Measurements from ENCODE around the gene EXD3. TPM values are rescaled to one million over a fixed set of nuclear protein-coding genes. Genes with fewer than 3 reads are reported as not detected.

Gene EXD3
- total RNA-seq, 5 donors from 2014 or later (not counting 1 experiment from before 2014, with no cell fraction given), result 18.5 to 43.8 (median 38.0) TPM

DNA sequence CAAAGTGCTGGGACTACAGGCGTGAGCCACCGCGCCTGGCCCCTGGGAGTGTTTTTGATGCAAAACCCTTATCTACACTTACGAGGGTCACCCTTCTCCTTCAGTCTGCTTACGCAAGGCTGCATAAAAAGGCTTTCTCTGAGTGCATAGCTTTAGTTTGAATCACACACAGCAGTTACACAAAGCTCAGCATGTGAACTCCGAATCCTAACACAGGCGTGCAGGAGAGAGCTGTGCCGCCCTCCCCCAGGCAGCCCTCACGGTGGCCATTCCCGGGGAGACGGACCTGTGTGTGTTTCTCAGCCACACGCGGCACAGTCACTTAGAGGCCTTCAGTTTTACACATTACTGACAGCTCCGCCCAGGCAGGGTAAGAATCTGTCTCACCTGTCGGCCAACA lies 26.7 kb downstream of the EXD3 start:
- ATAC-seq (replicated peaks in 1 of 4), result no peak
- CTCF ChIA-PET, result no interaction called here
- no peaks in the 10 kb centered on the region for H3K9me3 ChIP-seq
- H3K27ac ChIP-seq (ENCODE audit: low read length), result no peak overlapping the region
- H3K27ac Mint-ChIP-seq, result no peak overlapping the region
- H3K4me3 ChIP-seq (ENCODE audit: control insufficient read depth in 1 of 2, extremely low read depth in 1 of 2, low read length in 1 of 2), result no peak overlapping the region
- no peak overlapping the region for H3K4me3 Mint-ChIP-seq
- H3K9me3 Mint-ChIP-seq, result no peaks in the 10 kb centered on the region
- H3K36me3 Mint-ChIP-seq, result peaks cover 13% of the 10 kb centered on the region
- H3K4me1 Mint-ChIP-seq, result peaks cover 0 to 16% (median 1%) of the 10 kb centered on the region in 3 donors
- no peak for DNase-seq
- no peaks in the 10 kb centered on the region for H3K27me3 Mint-ChIP-seq
- peaks cover 0 to 2% of the 10 kb centered on the region in 2 experiments for H3K4me1 ChIP-seq (ENCODE audit: control insufficient read depth in 1 of 2, extremely low read depth in 1 of 2, insufficient read depth in 2 of 2, low read length in 2 of 2)
- POLR2A ChIA-PET, result no interaction called here
- H3K27me3 ChIP-seq (replicated peaks in 1 of 2; ENCODE audit: control insufficient read depth in 2 of 2, extremely low read depth in 1 of 2, insufficient read depth in 2 of 2, low read length in 1 of 2), result no peaks in the 10 kb centered on the region
- no peaks in the 10 kb centered on the region for H3K36me3 ChIP-seq (ENCODE audit: control insufficient read depth in 2 of 2, extremely low read depth in 1 of 2, insufficient read depth in 1 of 2, low read length in 1 of 2)
- WGBS (ENCODE audit: insufficient coverage), result 96% methylated on average over 9 of the region's 15 CpGs

DNA sequence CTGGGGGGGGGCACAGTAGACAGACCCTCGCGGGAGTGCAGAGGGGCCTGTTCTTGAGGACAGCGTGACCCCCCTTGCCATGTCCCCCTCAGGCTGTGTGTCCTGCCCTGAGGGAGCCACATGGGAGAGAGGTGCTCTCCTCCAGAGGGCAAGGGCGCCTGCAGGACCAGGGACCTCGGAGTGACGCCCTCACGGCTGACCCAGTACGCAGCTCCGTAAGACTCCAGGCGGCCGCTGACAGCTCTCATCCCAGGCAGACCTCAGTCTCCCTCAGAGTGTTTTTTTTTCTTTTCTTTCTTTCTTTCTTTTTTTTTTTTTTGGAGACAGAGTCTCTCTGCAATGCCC lies 27.3 kb downstream of the EXD3 start:
- WGBS (ENCODE audit: insufficient coverage), result 100% methylated on average over 2 of the region's 11 CpGs
- CTCF ChIA-PET, result no interaction called here
- POLR2A ChIA-PET, result no interaction called here
- DNase-seq, result no peak
- Mint-ChIP-seq H3K27me3 (no peaks in the 10 kb centered on the region), H3K9me3 (no peaks in the 10 kb centered on the region), H3K4me3 (no peak overlapping the region), H3K27ac (no peak overlapping the region), H3K4me1 (peaks cover 0 to 16% (median 1%) of the 10 kb centered on the region in 3 donors), H3K36me3 (peaks cover 13% of the 10 kb centered on the region)
- Histone ChIP-seq H3K27me3 (replicated peaks in 1 of 2; ENCODE audit: control insufficient read depth in 2 of 2, extremely low read depth in 1 of 2, insufficient read depth in 2 of 2, low read length in 1 of 2) (no peaks in the 10 kb centered on the region), H3K9me3 (no peaks in the 10 kb centered on the region), H3K27ac (ENCODE audit: low read length) (no peak overlapping the region), H3K4me3 (ENCODE audit: control insufficient read depth in 1 of 2, extremely low read depth in 1 of 2, low read length in 1 of 2) (no peak overlapping the region), H3K4me1 (ENCODE audit: control insufficient read depth in 1 of 2, extremely low read depth in 1 of 2, insufficient read depth in 2 of 2, low read length in 2 of 2) (peaks cover 0 to 2% of the 10 kb centered on the region in 2 experiments), H3K36me3 (ENCODE audit: control insufficient read depth in 2 of 2, extremely low read depth in 1 of 2, insufficient read depth in 1 of 2, low read length in 1 of 2) (no peaks in the 10 kb centered on the region)
- ATAC-seq (replicated peaks in 1 of 4), result no peak

- Mint-ChIP-seq H3K36me3 (peaks cover 10% of the 10 kb centered on the region), H3K27ac (no peak overlapping the region), H3K27me3 (no peaks in the 10 kb centered on the region), H3K9me3 (no peaks in the 10 kb centered on the region), H3K4me3 (no peak overlapping the region), H3K4me1 (peaks cover 0 to 16% (median 5%) of the 10 kb centered on the region in 3 donors)
- Histone ChIP-seq H3K4me1 (ENCODE audit: control insufficient read depth in 1 of 2, extremely low read depth in 1 of 2, insufficient read depth in 2 of 2, low read length in 2 of 2) (peaks cover 0 to 2% of the 10 kb centered on the region in 2 experiments), H3K27me3 (replicated peaks in 1 of 2; ENCODE audit: control insufficient read depth in 2 of 2, extremely low read depth in 1 of 2, insufficient read depth in 2 of 2, low read length in 1 of 2) (no peaks in the 10 kb centered on the region), H3K9me3 (no peaks in the 10 kb centered on the region), H3K27ac (ENCODE audit: low read length) (no peak overlapping the region), H3K36me3 (ENCODE audit: control insufficient read depth in 2 of 2, extremely low read depth in 1 of 2, insufficient read depth in 1 of 2, low read length in 1 of 2) (no peaks in the 10 kb centered on the region), H3K4me3 (ENCODE audit: control insufficient read depth in 1 of 2, extremely low read depth in 1 of 2, low read length in 1 of 2) (no peak overlapping the region)
- WGBS (ENCODE audit: insufficient coverage), result 94% methylated on average over 30 of the region's 36 CpGs
- DNase-seq (no peak), ATAC-seq (replicated peaks in 1 of 4) (no peak)
- ChIA-PET POLR2A (no interaction called here), CTCF (no interaction called here)
Measured at GRCh38 chr9:137394866-137395665, 27.9 kb downstream of the EXD3 start.

DNA sequence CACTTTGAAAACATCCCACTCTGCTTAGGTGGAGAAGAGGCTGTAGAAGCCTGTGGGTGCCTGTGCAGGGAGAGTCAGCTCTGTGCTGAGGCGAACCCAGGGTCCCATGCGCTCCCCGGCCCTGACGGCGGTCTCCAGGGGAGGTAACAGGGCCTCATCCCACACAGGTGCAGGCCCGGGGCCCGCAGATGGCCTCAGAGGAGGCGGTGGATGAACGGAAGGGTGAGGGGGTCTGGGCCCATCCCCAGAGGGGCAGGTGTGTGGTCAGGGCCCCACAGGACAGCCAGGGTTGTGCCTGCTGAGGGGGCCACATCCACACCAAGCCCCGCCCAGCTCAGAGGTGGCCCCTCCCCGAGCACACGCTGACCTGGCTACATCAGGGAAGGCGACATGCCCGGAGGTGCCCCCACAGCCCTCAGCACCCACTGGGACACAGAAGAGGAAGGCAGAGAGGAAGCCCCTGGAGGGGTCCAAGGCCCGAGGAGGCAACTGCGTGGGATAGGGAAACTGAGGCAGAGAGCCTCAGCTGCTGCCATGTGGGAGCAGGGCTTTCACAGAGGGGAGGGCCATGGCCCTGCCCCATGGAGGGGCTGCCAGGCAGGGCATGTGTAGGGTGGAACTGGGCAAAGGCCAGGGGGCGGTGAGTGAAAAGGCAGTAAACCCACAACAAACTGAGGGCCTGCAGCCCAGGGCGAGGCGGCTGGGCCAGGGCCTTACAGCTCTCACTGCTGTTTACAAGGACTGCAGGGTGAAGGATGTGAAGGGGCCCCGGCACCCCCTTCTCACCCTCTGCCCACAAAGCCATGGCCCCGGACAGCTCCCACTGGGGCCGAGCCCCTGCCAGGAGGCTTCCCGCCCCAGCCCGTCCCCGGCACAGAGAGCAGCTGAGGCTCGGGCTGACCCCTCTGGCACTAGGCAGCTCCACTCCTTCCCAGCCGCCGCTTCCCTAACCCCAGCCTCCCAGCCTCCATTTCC lies 29.5 kb downstream of the EXD3 start:
- WGBS (ENCODE audit: insufficient coverage), result 97% methylated on average over 19 of the region's 28 CpGs
- no peak overlapping the region for H3K27ac Mint-ChIP-seq
- no peaks in the 10 kb centered on the region for H3K36me3 ChIP-seq (ENCODE audit: control insufficient read depth in 2 of 2, extremely low read depth in 1 of 2, insufficient read depth in 1 of 2, low read length in 1 of 2)
- H3K9me3 ChIP-seq, result no peaks in the 10 kb centered on the region
- H3K4me3 Mint-ChIP-seq, result no peak overlapping the region
- CTCF ChIA-PET, result interaction anchor here in 1 of 2 donors (0.6 kb wide), 1 partner anchor 10 kb away, joined by 3 read pairs; no protein-coding TSS in a partner anchor
- no peak overlapping the region for H3K4me3 ChIP-seq (ENCODE audit: control insufficient read depth in 1 of 2, extremely low read depth in 1 of 2, low read length in 1 of 2)
- H3K27ac ChIP-seq (ENCODE audit: low read length), result no peak overlapping the region
- no peaks in the 10 kb centered on the region for H3K9me3 Mint-ChIP-seq
- H3K27me3 Mint-ChIP-seq, result no peaks in the 10 kb centered on the region
- POLR2A ChIA-PET, result no interaction called here
- no peaks in the 10 kb centered on the region for H3K27me3 ChIP-seq (replicated peaks in 1 of 2; ENCODE audit: control insufficient read depth in 2 of 2, extremely low read depth in 1 of 2, insufficient read depth in 2 of 2, low read length in 1 of 2)
- peaks cover 0 to 7% of the 10 kb centered on the region in 2 experiments for H3K4me1 ChIP-seq (ENCODE audit: control insufficient read depth in 1 of 2, extremely low read depth in 1 of 2, insufficient read depth in 2 of 2, low read length in 2 of 2)
- peaks cover 0 to 12% (median 5%) of the 10 kb centered on the region in 3 donors for H3K4me1 Mint-ChIP-seq
- H3K36me3 Mint-ChIP-seq, result peaks cover 8% of the 10 kb centered on the region
- DNase-seq (no peak), ATAC-seq (replicated peaks in 1 of 4) (no peak)

DNA sequence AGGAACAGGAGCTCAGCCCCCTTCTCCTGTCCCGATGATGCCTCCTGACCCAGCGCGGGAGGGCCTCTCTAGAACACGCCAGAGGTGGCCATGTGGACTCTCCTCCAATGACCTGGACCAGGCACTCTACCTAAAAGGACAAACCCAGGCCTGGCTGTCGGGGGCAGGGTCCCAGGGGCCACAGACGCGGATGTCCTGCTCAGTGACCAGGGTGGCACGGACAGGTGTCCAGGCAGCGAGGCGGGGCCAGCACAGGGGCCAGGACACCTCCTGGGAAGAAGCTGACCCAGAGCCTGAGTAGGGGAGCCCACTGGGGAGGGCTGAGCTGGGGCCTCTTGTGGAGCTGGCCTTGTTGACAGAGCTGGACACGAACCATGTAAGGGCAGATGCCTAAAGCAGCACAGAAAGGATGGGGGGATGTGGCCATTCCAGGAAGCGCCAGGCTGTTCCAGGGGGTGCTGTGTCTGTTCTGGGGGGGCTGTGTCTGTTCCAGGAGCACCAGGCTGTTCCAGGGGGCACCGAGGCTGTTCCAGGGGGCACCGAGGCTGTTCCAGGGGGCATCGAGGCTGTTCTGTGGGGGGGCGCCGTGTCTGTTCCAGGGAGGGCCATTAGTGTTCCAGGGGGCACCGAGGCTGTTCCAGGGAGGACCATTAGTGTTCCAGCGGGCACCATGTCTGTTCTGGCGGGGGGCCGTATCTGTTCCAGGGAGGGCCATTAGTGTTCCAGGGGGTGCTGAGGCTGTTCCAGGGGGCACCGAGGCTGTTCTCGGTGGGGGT lies 30.5 kb downstream of the EXD3 start:
- Mint-ChIP-seq H3K27me3 (no peaks in the 10 kb centered on the region), H3K36me3 (peaks cover 5% of the 10 kb centered on the region), H3K9me3 (no peaks in the 10 kb centered on the region), H3K4me1 (peaks cover 5 to 13% (median 7%) of the 10 kb centered on the region in 3 donors), H3K4me3 (no peak overlapping the region), H3K27ac (no peak overlapping the region)
- no peak for ATAC-seq (replicated peaks in 1 of 4)
- Histone ChIP-seq H3K4me1 (ENCODE audit: control insufficient read depth in 1 of 2, extremely low read depth in 1 of 2, insufficient read depth in 2 of 2, low read length in 2 of 2) (peaks cover 0 to 16% of the 10 kb centered on the region in 2 experiments), H3K27me3 (replicated peaks in 1 of 2; ENCODE audit: control insufficient read depth in 2 of 2, extremely low read depth in 1 of 2, insufficient read depth in 2 of 2, low read length in 1 of 2) (no peaks in the 10 kb centered on the region), H3K27ac (ENCODE audit: low read length) (no peak overlapping the region), H3K4me3 (ENCODE audit: control insufficient read depth in 1 of 2, extremely low read depth in 1 of 2, low read length in 1 of 2) (no peak overlapping the region), H3K9me3 (no peaks in the 10 kb centered on the region), H3K36me3 (ENCODE audit: control insufficient read depth in 2 of 2, extremely low read depth in 1 of 2, insufficient read depth in 1 of 2, low read length in 1 of 2) (no peaks in the 10 kb centered on the region)
- DNase-seq, result no peak
- POLR2A ChIA-PET, result no interaction called here
- WGBS (ENCODE audit: insufficient coverage), result 95% methylated on average over 17 of the region's 23 CpGs
- CTCF ChIA-PET, result no interaction called here

DNA sequence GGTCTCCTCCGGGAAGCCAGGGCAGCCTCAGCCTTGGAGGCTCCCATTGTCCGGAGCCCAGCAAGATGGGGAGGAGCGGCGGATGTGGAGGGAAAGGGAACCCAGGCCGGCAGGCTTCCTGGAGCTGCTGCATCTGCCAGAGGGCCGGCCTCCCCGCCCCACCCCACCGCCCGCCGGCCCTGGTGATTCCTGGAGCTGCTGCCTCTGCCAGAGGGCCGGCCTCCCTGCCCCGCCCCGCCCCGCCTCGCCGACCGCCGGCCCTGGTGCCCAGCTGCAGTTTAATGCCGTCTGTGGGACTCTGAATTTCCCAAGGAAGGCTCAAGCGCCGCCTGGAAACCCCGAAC lies 31.6 kb downstream of the EXD3 start:
- Mint-ChIP-seq H3K4me1 (peaks cover 11 to 18% (median 11%) of the 10 kb centered on the region in 3 donors), H3K27ac (no peak overlapping the region), H3K4me3 (no peak overlapping the region), H3K9me3 (no peaks in the 10 kb centered on the region), H3K27me3 (no peaks in the 10 kb centered on the region), H3K36me3 (peaks cover 5% of the 10 kb centered on the region)
- ATAC-seq (replicated peaks in 1 of 4) (no peak), DNase-seq (no peak)
- ChIA-PET CTCF (no interaction called here), POLR2A (no interaction called here)
- Histone ChIP-seq H3K27me3 (replicated peaks in 1 of 2; ENCODE audit: control insufficient read depth in 2 of 2, extremely low read depth in 1 of 2, insufficient read depth in 2 of 2, low read length in 1 of 2) (no peaks in the 10 kb centered on the region), H3K4me1 (ENCODE audit: control insufficient read depth in 1 of 2, extremely low read depth in 1 of 2, insufficient read depth in 2 of 2, low read length in 2 of 2) (peaks cover 0 to 26% of the 10 kb centered on the region in 2 experiments), H3K9me3 (no peaks in the 10 kb centered on the region), H3K36me3 (ENCODE audit: control insufficient read depth in 2 of 2, extremely low read depth in 1 of 2, insufficient read depth in 1 of 2, low read length in 1 of 2) (no peaks in the 10 kb centered on the region), H3K4me3 (ENCODE audit: control insufficient read depth in 1 of 2, extremely low read depth in 1 of 2, low read length in 1 of 2) (no peak overlapping the region), H3K27ac (ENCODE audit: low read length) (no peak overlapping the region)
- 92% methylated on average over 17 of the region's 22 CpGs for WGBS (ENCODE audit: insufficient coverage)
